ENCODE results near the gene IL2RA.

Gene IL2RA

GRCh38 chr10:6020826-6021225, 41.3 kb downstream of the IL2RA start:
- no peak for TF ChIP-seq CTCF (IDR thresholded peaks at IDR 0.05; ENCODE audit: low read depth, low read length, missing control alignments)
- no peak for DNase-seq (ENCODE audit: low read depth)
- no peak overlapping the region for H3K4me3 ChIP-seq (ENCODE audit: low read depth, low read length)

GRCh38 chr10:6019796-6020195, 42.4 kb downstream of the IL2RA start:
- DNase-seq (ENCODE audit: low read depth): no peak
- no peak for TF ChIP-seq CTCF (IDR thresholded peaks at IDR 0.05; ENCODE audit: low read depth, low read length, missing control alignments)
- no peak overlapping the region for H3K4me3 ChIP-seq (ENCODE audit: low read depth, low read length)

- H3K4me3 ChIP-seq (ENCODE audit: low read depth, low read length): no peak overlapping the region
- DNase-seq (ENCODE audit: low read depth): no peak
- TF ChIP-seq CTCF (IDR thresholded peaks at IDR 0.05; ENCODE audit: low read depth, low read length, missing control alignments): no peak
Observed at GRCh38 chr10:6019010-6019782, 43.0 kb downstream of the IL2RA start.

GRCh38 chr10:6018422-6018821, 43.7 kb downstream of the IL2RA start:
- no peak overlapping the region for H3K4me3 ChIP-seq (ENCODE audit: low read depth, low read length)
- no peak for DNase-seq (ENCODE audit: low read depth)
- no peak for TF ChIP-seq CTCF (IDR thresholded peaks at IDR 0.05; ENCODE audit: low read depth, low read length, missing control alignments)

GRCh38 chr10:6017781-6018354, 44.3 kb downstream of the IL2RA start:
- no peak overlapping the region for H3K4me3 ChIP-seq (ENCODE audit: low read depth, low read length)
- no peak for TF ChIP-seq CTCF (IDR thresholded peaks at IDR 0.05; ENCODE audit: low read depth, low read length, missing control alignments)
- no peak for DNase-seq (ENCODE audit: low read depth)

- peak; percentile 26 for DNase-seq (ENCODE audit: low read depth)
- no peak overlapping the region for H3K4me3 ChIP-seq (ENCODE audit: low read depth, low read length)
- TF ChIP-seq CTCF (IDR thresholded peaks at IDR 0.05; ENCODE audit: low read depth, low read length, missing control alignments): peak; percentile 63
Observed at GRCh38 chr10:6014241-6014761, 47.9 kb downstream of the IL2RA start.

Data from GM12864 (cell line).